HepG2 (cell line): ENCODE measurements around the gene PAM16. TPM values are rescaled to one million over a fixed set of nuclear protein-coding genes. Genes with fewer than 3 reads are reported as not detected.

Experiments
- ATAD3A ChIP-seq: sonication (generic); formaldehyde crosslinking; IDR thresholded peaks from 2 replicates; pipeline ENCODE4 v1.4.0; 2020; ENCODE audit warnings: missing genetic modification reagents
- CBX5 ChIP-seq: sonication (generic); formaldehyde crosslinking; IDR thresholded peaks from 2 replicates; pipeline ENCODE4 v1.4.0; 2020; ENCODE audit warnings: missing genetic modification reagents, borderline replicate concordance
- DMAP1 ChIP-seq: IDR thresholded peaks from 2 replicates; pipeline ENCODE4 v1.6.1; 2016
- ETV5 ChIP-seq: IDR thresholded peaks from 2 replicates; pipeline ENCODE4 v1.6.1; 2018; ENCODE audit warnings: missing biosample characterization, missing genetic modification reagents, inconsistent platforms, borderline replicate concordance
- FOXO1 ChIP-seq: sonication (generic); formaldehyde crosslinking; IDR thresholded peaks from 2 replicates; pipeline ENCODE4 v1.4.0; 2020; ENCODE audit warnings: missing genetic modification reagents
- GMEB2 ChIP-seq: IDR thresholded peaks from 2 replicates; pipeline ENCODE4 v1.6.1; 2016; ENCODE audit warnings: missing biosample characterization, missing genetic modification reagents, low read depth
- HNRNPLL ChIP-seq: fragments of 200-400 bp; formaldehyde crosslinking; IDR thresholded peaks from 2 replicates; pipeline ENCODE4 v1.6.1; 2017; ENCODE audit warnings: mild to moderate bottlenecking, low read depth, low read length; ENCODE audit not compliant: poor library complexity, severe bottlenecking
- KLF9 ChIP-seq: IDR thresholded peaks from 2 replicates; pipeline ENCODE4 v1.6.1; 2016; ENCODE audit warnings: low read depth
- KMT2A ChIP-seq: sonication (generic); formaldehyde crosslinking; IDR thresholded peaks from 2 replicates; pipeline ENCODE4 v1.4.0; 2020; ENCODE audit warnings: missing genetic modification reagents
- NFYB ChIP-seq: sonication (generic); formaldehyde crosslinking; IDR thresholded peaks from 2 replicates; pipeline ENCODE4 v1.4.0; 2020; ENCODE audit warnings: missing genetic modification reagents
- NR2F2 ChIP-seq: IDR thresholded peaks from 2 replicates; pipeline ENCODE4 v1.6.1; 2012; ENCODE audit warnings: low read depth, inconsistent platforms, borderline replicate concordance
- POLR2AphosphoS5 ChIP-seq: IDR thresholded peaks from 2 replicates; pipeline ENCODE4 v1.6.1; 2012; ENCODE audit warnings: low read depth, low read length
- SMAD1 ChIP-seq: sonication (generic); formaldehyde crosslinking; IDR thresholded peaks from 2 replicates; pipeline ENCODE4 v1.4.0; 2020; ENCODE audit warnings: missing genetic modification reagents, low read depth, mild to moderate bottlenecking, borderline replicate concordance
- SOX13 ChIP-seq, 3 experiments: fragments of 450-650 bp in 1 of 3; sonication (generic) in 1 of 3; formaldehyde crosslinking in 1 of 3; IDR thresholded peaks in 2 of 3; conservative IDR thresholded peaks in 1 of 3; 2 replicates each; pipeline versions ENCODE4 v1.5.0 to v1.6.1; 2016 to 2020; ENCODE audit warnings: antibody characterized with exemption in 1 of 3, mild to moderate bottlenecking in 1 of 3, missing compliant biosample characterization in 1 of 3, missing genetic modification reagents in 1 of 3, moderate library complexity in 1 of 3
- THAP9 ChIP-seq: sonication (generic); formaldehyde crosslinking; IDR thresholded peaks from 2 replicates; pipeline ENCODE4; 2020; ENCODE audit warnings: missing genetic modification reagents, mild to moderate bottlenecking, borderline replicate concordance
- ZFP36L1 ChIP-seq: sonication (generic); formaldehyde crosslinking; IDR thresholded peaks from 2 replicates; pipeline ENCODE4 v1.8.0; 2022; ENCODE audit warnings: mild to moderate bottlenecking, missing genetic modification reagents, moderate library complexity
- ZFP36L2 ChIP-seq: sonication (generic); formaldehyde crosslinking; IDR thresholded peaks from 2 replicates; pipeline ENCODE4 v1.4.0; 2020; ENCODE audit warnings: missing genetic modification reagents
- ZNF274 ChIP-seq: sonication (generic); formaldehyde crosslinking; IDR thresholded peaks from 2 replicates; pipeline ENCODE4 v1.5.1; 2020; ENCODE audit warnings: mild to moderate bottlenecking, missing genetic modification reagents
- ZNF382 ChIP-seq: sonication (generic); formaldehyde crosslinking; IDR thresholded peaks from 2 replicates; pipeline ENCODE4 v1.5.0; 2020; ENCODE audit warnings: missing genetic modification reagents, mild to moderate bottlenecking, borderline replicate concordance
- ZNF570 ChIP-seq: sonication (generic); formaldehyde crosslinking; IDR thresholded peaks from 2 replicates; pipeline ENCODE4 v1.4.0; 2020; ENCODE audit warnings: mild to moderate bottlenecking, missing genetic modification reagents, borderline replicate concordance
- ZNF772 ChIP-seq: sonication (generic); formaldehyde crosslinking; IDR thresholded peaks from 2 replicates; pipeline ENCODE4 v1.5.0; 2020; ENCODE audit warnings: mild to moderate bottlenecking, missing genetic modification reagents
- ZSCAN12 ChIP-seq: sonication (generic); formaldehyde crosslinking; IDR thresholded peaks from 2 replicates; pipeline ENCODE4 v1.9.0; 2021; ENCODE audit warnings: mild to moderate bottlenecking, missing genetic modification reagents
- polyA plus RNA-seq, 8 experiments: library from polyadenylated mRNA; depleted of rRNA in 3 of 8; stranded (reverse) in 7 of 8; unstranded in 1 of 8; fragments of >200 nt; fragmentation: Illumina TruSeq in 4 of 8; extraction: Trizol in 4 of 8; gene quantifications; 2 replicates each; pipeline versions ENCODE4 v1.2.1 to v1.2.3, GENCODE V29; 2011 to 2016; ENCODE audit warnings: low read depth in 4 of 8, missing spikeins in 1 of 8, mixed read lengths in 1 of 8; ENCODE audit not compliant: insufficient read depth in 1 of 8
- total RNA-seq, 5 experiments: library from RNA; depleted of rRNA; stranded (reverse); fragments of >200 nt; fragmentation: Illumina TruSeq; extraction: Trizol; gene quantifications; 2 replicates each; pipeline ENCODE4 v1.2.3, GENCODE V29; 2016; ENCODE audit warnings: low read depth in 1 of 5
- TF ChIP-seq, protein P1 (sequence below): sonication (generic); formaldehyde crosslinking; IDR thresholded peaks from 2 replicates; pipeline ENCODE4 v1.4.0; 2020; ENCODE audit warnings: missing genetic modification reagents, borderline replicate concordance

Gene PAM16
- total and polyA plus RNA-seq, 2 of the 13 experiments (the other 11 are each of a cell fraction or from before 2014, with no cell fraction given), result 51.5 to 51.8 TPM

- TF ChIP-seq HNRNPLL (peak; percentile 6), KLF9 (CRISPR knock-in tag) (no peak), ZSCAN12 (CRISPR knock-in tag) (no peak), ZNF570 (CRISPR knock-in tag) (no peak), ZNF274 (no peak), ZFP36L1 (CRISPR knock-in tag) (no peak), THAP9 (CRISPR knock-in tag) (no peak; the same call in 1 of the 2 replicates), NFYB (no peak), GMEB2 (CRISPR knock-in tag) (no peak), ETV5 (CRISPR knock-in tag) (peak; percentile 52; the same call in 1 of the 2 replicates), CBX5 (CRISPR knock-in tag) (no peak), ZFP36L2 (CRISPR knock-in tag) (no peak), POLR2AphosphoS5 (no peak), KMT2A (CRISPR knock-in tag) (no peak), NR2F2 (no peak), SOX13 (IDR thresholded peaks at IDR 0.05) (no peak), SOX13 (CRISPR knock-in tag; conservative IDR thresholded peaks at IDR 0.05 in 1 of 2, IDR thresholded peaks at IDR 0.05 in 1 of 2) (peak in 1 of 2 experiments; percentile 55; a peak in 2 of 4 replicates), ZNF382 (CRISPR knock-in tag) (no peak), ZNF772 (CRISPR knock-in tag) (no peak), FOXO1 (CRISPR knock-in tag) (no peak; the same call in 1 of the 2 replicates), SMAD1 (CRISPR knock-in tag) (peak; percentile 44; the same call in 1 of the 2 replicates), ATAD3A (no peak), DMAP1 (no peak)
- TF ChIP-seq, protein P1, sequence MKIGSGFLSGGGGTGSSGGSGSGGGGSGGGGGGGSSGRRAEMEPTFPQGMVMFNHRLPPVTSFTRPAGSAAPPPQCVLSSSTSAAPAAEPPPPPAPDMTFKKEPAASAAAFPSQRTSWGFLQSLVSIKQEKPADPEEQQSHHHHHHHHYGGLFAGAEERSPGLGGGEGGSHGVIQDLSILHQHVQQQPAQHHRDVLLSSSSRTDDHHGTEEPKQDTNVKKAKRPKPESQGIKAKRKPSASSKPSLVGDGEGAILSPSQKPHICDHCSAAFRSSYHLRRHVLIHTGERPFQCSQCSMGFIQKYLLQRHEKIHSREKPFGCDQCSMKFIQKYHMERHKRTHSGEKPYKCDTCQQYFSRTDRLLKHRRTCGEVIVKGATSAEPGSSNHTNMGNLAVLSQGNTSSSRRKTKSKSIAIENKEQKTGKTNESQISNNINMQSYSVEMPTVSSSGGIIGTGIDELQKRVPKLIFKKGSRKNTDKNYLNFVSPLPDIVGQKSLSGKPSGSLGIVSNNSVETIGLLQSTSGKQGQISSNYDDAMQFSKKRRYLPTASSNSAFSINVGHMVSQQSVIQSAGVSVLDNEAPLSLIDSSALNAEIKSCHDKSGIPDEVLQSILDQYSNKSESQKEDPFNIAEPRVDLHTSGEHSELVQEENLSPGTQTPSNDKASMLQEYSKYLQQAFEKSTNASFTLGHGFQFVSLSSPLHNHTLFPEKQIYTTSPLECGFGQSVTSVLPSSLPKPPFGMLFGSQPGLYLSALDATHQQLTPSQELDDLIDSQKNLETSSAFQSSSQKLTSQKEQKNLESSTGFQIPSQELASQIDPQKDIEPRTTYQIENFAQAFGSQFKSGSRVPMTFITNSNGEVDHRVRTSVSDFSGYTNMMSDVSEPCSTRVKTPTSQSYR (CRISPR knock-in tag), result peak; percentile 92; the same call in 1 of the 2 replicates
These were observed 21.6 kb upstream of the PAM16 start (continued) for GRCh38 chr16:4372578-4373355.
